Measurements from ENCODE around the gene MLN. TPM values are rescaled to one million over a fixed set of nuclear protein-coding genes. Genes with fewer than 3 reads are reported as not detected.

Gene MLN
- total and polyA plus RNA-seq, 2 donors (not counting 1 experiment from before 2014, with no cell fraction given) = not detected

GRCh38 chr6:33791620-33792019 lies 12.2 kb downstream of the MLN start:
- Histone ChIP-seq H3K4me2 (replicated peaks; ENCODE audit: low read depth, low read length, poor library complexity, severe bottlenecking) (no peak overlapping the region), H3K27ac (ENCODE audit: low read length in 2 of 2) (no peak overlapping the region), H3K4me1 (ENCODE audit: control insufficient read depth in 2 of 2, insufficient read depth in 2 of 2, low read length in 2 of 2) (peaks cover 18 to 20% of the 10 kb centered on the region in 2 donors), H3K36me3 (replicated peaks in 1 of 2; ENCODE audit: control extremely low read depth in 1 of 2, control insufficient read depth in 1 of 2, extremely low read depth in 1 of 2, insufficient read depth in 2 of 2, low read length in 1 of 2) (no peaks in the 10 kb centered on the region), H2AFZ (ENCODE audit: insufficient read depth, low read depth, low read length, poor library complexity, severe bottlenecking) (no peak overlapping the region), H3K9ac (ENCODE audit: low read length) (no peak overlapping the region), H4K20me1 (ENCODE audit: control insufficient read depth, insufficient read depth, low read length, poor library complexity, severe bottlenecking) (peaks cover 14% of the 10 kb centered on the region), H3K79me2 (ENCODE audit: control insufficient read depth, insufficient read depth, low read length) (peaks cover 16% of the 10 kb centered on the region), H3K27me3 (replicated peaks in 1 of 4; ENCODE audit: control extremely low read depth in 1 of 4, control insufficient read depth in 3 of 4, insufficient read depth in 4 of 4, low read length in 3 of 4) (peaks cover 0 to 7% (median 0%) of the 10 kb centered on the region in 4 experiments), H3K4me3 (ENCODE audit: control extremely low read depth in 1 of 5, extremely low read depth in 1 of 5, insufficient read depth in 1 of 5, low read depth in 2 of 5, low read length in 4 of 5) (no peak overlapping the region), H3K9me3 (ENCODE audit: control extremely low read depth in 1 of 3, control insufficient read depth in 2 of 3, insufficient read depth in 1 of 3, low read length in 2 of 3) (no peaks in the 10 kb centered on the region)
- H3K9me3 Mint-ChIP-seq (ENCODE audit: insufficient read depth) = no peaks in the 10 kb centered on the region
- peaks cover 22% of the 10 kb centered on the region for H3K4me1 Mint-ChIP-seq
- no peak overlapping the region for H3K4me3 Mint-ChIP-seq
- TF ChIP-seq CTCF (IDR thresholded peaks at IDR 0.05) (no peak), EZH2 (IDR thresholded peaks at IDR 0.05; ENCODE audit: borderline replicate concordance, insufficient read depth, low read depth, low read length, poor library complexity, severe bottlenecking) (no peak)
- WGBS (ENCODE audit: insufficient coverage) = 69% methylated on average over 5 of the region's 7 CpGs
- ATAC-seq (ENCODE audit: low read depth) (no peak), DNase-seq (no peak)
- H3K27ac Mint-ChIP-seq = no peak overlapping the region
- intact Hi-C loops (cut with micrococcal nuclease) = no loop called here
- peaks cover 14% of the 10 kb centered on the region for H3K27me3 Mint-ChIP-seq
- ChIA-PET CTCF (no interaction called here), POLR2A (interaction anchor here (0.5 kb wide), 1 partner anchor 171 kb away, joined by 3 read pairs; the partner anchor contains the start of gene ITPR3)

- TF ChIP-seq CTCF (IDR thresholded peaks at IDR 0.05) (no peak), EZH2 (IDR thresholded peaks at IDR 0.05; ENCODE audit: borderline replicate concordance, insufficient read depth, low read depth, low read length, poor library complexity, severe bottlenecking) (no peak)
- H3K36me3 ChIP-seq (replicated peaks in 1 of 2; ENCODE audit: control extremely low read depth in 1 of 2, control insufficient read depth in 1 of 2, extremely low read depth in 1 of 2, insufficient read depth in 2 of 2, low read length in 1 of 2) = no peaks in the 10 kb centered on the region
These were observed 12.9 kb downstream of the MLN start for GRCh38 chr6:33790910-33791309.

More at GRCh38 chr6:33790910-33791309, 12.9 kb downstream of the MLN start:
- Mint-ChIP-seq H3K4me3 (no peak overlapping the region), H3K4me1 (peaks cover 29% of the 10 kb centered on the region), H3K27ac (no peak overlapping the region), H3K9me3 (ENCODE audit: insufficient read depth) (no peaks in the 10 kb centered on the region), H3K27me3 (peaks cover 9% of the 10 kb centered on the region)
- 100% methylated on average over 4 of the region's 5 CpGs for WGBS (ENCODE audit: insufficient coverage)
- DNase-seq (no peak), ATAC-seq (ENCODE audit: low read depth) (no peak)
- no peak overlapping the region for H3K9ac ChIP-seq (ENCODE audit: low read length)
- intact Hi-C loops (cut with micrococcal nuclease) = no loop called here
- no peaks in the 10 kb centered on the region for H3K9me3 ChIP-seq (ENCODE audit: control extremely low read depth in 1 of 3, control insufficient read depth in 2 of 3, insufficient read depth in 1 of 3, low read length in 2 of 3)
- peaks cover 23% of the 10 kb centered on the region for H3K79me2 ChIP-seq (ENCODE audit: control insufficient read depth, insufficient read depth, low read length)
- POLR2A ChIA-PET = no interaction called here
- no peak overlapping the region for H3K4me3 ChIP-seq (ENCODE audit: control extremely low read depth in 1 of 5, extremely low read depth in 1 of 5, insufficient read depth in 1 of 5, low read depth in 2 of 5, low read length in 4 of 5)
- peaks cover 0 to 5% (median 0%) of the 10 kb centered on the region in 4 experiments for H3K27me3 ChIP-seq (replicated peaks in 1 of 4; ENCODE audit: control extremely low read depth in 1 of 4, control insufficient read depth in 3 of 4, insufficient read depth in 4 of 4, low read length in 3 of 4)
- peaks cover 21% of the 10 kb centered on the region for H4K20me1 ChIP-seq (ENCODE audit: control insufficient read depth, insufficient read depth, low read length, poor library complexity, severe bottlenecking)
- no peak overlapping the region for H3K4me2 ChIP-seq (replicated peaks; ENCODE audit: low read depth, low read length, poor library complexity, severe bottlenecking)
- no peak overlapping the region for H3K27ac ChIP-seq (ENCODE audit: low read length in 2 of 2)
- peaks cover 25 to 27% of the 10 kb centered on the region in 2 donors for H3K4me1 ChIP-seq (ENCODE audit: control insufficient read depth in 2 of 2, insufficient read depth in 2 of 2, low read length in 2 of 2)
- CTCF ChIA-PET = no interaction called here
- no peak overlapping the region for H2AFZ ChIP-seq (ENCODE audit: insufficient read depth, low read depth, low read length, poor library complexity, severe bottlenecking)

Measured in B cell (primary cell).